ENCODE measurements around the gene CLEC16A.

Gene CLEC16A

GRCh38 chr16:11225677-11226549 lies 281.5 kb downstream of the CLEC16A start:
- no peak for DNase-seq (ENCODE audit: extremely low read depth in 1 of 2, low read depth in 1 of 2)

GRCh38 chr16:11229432-11229831 lies 285.1 kb downstream of the CLEC16A start:
- no peak for DNase-seq (ENCODE audit: extremely low read depth in 1 of 2, low read depth in 1 of 2)

GRCh38 chr16:11229906-11230305 lies 285.5 kb downstream of the CLEC16A start:
- no peak for DNase-seq (ENCODE audit: extremely low read depth in 1 of 2, low read depth in 1 of 2)

- DNase-seq (ENCODE audit: extremely low read depth in 1 of 2, low read depth in 1 of 2) = no peak
These were observed 287.1 kb downstream of the CLEC16A start for GRCh38 chr16:11231367-11231970.

Data from activated CD8-positive, alpha-beta memory T cell treated with anti-CD3 and anti-CD28 coated beads for 1 hour (primary cell).